ENCODE results near the gene COL8A2.

- TF ChIP-seq POLR2A (IDR thresholded peaks at IDR 0.05; ENCODE audit: extremely low read depth, insufficient read length) = no peak
- no peak for TF ChIP-seq CTCF (IDR thresholded peaks at IDR 0.05; ENCODE audit: low read depth, low read length)
- TF ChIP-seq MAX (IDR thresholded peaks at IDR 0.05; ENCODE audit: low read depth, low read length) = no peak
- TF ChIP-seq MYC (IDR thresholded peaks at IDR 0.05; ENCODE audit: low read depth, low read length) = no peak
These were observed 10.7 kb downstream of the COL8A2 start for GRCh38 chr1:36114371-36114770.
